Measurements from ENCODE around the gene SNTG2. TPM values are rescaled to one million over a fixed set of nuclear protein-coding genes. Genes with fewer than 3 reads are reported as not detected.

SNTG2 gene
- total RNA-seq, 1 experiment from 2014 or later = 20.5 TPM

DNA sequence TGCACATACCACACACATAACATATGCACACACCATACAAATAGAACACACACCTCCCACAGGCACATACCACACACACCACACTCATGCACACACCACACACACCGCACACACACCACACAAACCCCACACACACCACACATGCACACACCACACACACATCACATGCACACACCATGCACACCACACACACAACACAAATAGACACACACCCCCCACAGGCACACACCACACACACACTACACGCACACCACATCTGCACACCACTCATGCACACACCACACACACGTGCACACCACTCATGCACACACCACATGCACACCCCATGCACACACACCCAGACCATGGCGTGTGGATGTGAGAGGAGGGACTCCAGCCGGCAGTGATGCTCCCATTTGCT is 300.9 kb downstream of the SNTG2 start:
- no peaks in the 10 kb centered on the region; the same call in 1 of the 2 replicates for H3K36me3 Mint-ChIP-seq
- no peaks in the 10 kb centered on the region for H3K27me3 Mint-ChIP-seq (ENCODE audit: low read depth)
- H3K4me1 Mint-ChIP-seq = no peaks in the 10 kb centered on the region
- ChIA-PET POLR2A (no interaction called here), CTCF (no interaction called here)
- H3K9me3 Mint-ChIP-seq = no peaks in the 10 kb centered on the region
- DNase-seq (ENCODE audit: low spot score) (no peak), ATAC-seq (no peak)
- no peak overlapping the region; the same call in 1 of the 2 replicates for H3K27ac Mint-ChIP-seq
- no peak overlapping the region for H3K4me3 Mint-ChIP-seq
- TF ChIP-seq, protein P1, sequence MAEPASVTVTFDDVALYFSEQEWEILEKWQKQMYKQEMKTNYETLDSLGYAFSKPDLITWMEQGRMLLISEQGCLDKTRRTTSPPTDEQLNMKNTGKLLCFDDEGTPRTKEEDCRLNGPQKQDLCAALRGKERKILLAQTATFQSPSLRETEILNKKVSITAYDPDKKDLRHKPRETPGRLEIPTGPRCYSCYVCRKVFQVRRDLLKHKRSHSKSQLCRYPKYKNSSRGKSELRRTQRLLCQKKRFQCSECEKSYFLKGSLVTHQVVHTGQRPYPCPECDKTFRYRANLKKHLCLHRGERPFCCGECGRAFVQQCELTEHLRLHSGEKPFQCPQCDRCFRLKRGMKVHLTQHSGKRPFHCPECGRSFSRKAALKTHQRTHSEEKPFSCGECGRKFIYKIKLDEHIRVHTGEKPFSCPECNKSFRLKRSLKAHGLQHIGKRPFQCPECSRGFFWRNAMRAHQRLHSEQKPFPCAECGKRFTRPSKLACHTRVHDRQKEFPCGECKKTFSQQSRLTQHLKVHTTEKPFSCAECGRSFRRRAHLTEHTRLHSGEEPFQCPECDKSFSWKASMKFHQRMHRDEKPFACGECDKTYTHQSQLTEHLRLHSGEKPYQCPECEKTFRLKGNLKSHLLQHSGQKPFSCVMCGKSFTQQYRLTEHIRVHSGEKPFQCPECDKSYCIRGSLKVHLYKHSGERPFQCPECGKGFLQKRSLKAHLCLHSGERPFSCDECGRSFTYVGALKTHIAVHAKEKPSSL (CRISPR knock-in tag; conservative IDR thresholded peaks at IDR 0.05) = no peak
- TF ChIP-seq, protein P2, sequence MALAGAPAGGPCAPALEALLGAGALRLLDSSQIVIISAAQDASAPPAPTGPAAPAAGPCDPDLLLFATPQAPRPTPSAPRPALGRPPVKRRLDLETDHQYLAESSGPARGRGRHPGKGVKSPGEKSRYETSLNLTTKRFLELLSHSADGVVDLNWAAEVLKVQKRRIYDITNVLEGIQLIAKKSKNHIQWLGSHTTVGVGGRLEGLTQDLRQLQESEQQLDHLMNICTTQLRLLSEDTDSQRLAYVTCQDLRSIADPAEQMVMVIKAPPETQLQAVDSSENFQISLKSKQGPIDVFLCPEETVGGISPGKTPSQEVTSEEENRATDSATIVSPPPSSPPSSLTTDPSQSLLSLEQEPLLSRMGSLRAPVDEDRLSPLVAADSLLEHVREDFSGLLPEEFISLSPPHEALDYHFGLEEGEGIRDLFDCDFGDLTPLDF (CRISPR knock-in tag; IDR thresholded peaks at IDR 0.05) = no peak
- no peak for TF ChIP-seq NFATC4 (CRISPR knock-in tag; IDR thresholded peaks at IDR 0.05)
- TF ChIP-seq, protein P3, sequence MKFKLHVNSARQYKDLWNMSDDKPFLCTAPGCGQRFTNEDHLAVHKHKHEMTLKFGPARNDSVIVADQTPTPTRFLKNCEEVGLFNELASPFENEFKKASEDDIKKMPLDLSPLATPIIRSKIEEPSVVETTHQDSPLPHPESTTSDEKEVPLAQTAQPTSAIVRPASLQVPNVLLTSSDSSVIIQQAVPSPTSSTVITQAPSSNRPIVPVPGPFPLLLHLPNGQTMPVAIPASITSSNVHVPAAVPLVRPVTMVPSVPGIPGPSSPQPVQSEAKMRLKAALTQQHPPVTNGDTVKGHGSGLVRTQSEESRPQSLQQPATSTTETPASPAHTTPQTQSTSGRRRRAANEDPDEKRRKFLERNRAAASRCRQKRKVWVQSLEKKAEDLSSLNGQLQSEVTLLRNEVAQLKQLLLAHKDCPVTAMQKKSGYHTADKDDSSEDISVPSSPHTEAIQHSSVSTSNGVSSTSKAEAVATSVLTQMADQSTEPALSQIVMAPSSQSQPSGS (CRISPR knock-in tag; IDR thresholded peaks at IDR 0.05; ENCODE audit: borderline replicate concordance, low read depth) = no peak
- TF ChIP-seq, protein P4, sequence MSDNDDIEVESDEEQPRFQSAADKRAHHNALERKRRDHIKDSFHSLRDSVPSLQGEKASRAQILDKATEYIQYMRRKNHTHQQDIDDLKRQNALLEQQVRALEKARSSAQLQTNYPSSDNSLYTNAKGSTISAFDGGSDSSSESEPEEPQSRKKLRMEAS (CRISPR knock-in tag; IDR thresholded peaks at IDR 0.05) = no peak
- TF ChIP-seq, protein P5, sequence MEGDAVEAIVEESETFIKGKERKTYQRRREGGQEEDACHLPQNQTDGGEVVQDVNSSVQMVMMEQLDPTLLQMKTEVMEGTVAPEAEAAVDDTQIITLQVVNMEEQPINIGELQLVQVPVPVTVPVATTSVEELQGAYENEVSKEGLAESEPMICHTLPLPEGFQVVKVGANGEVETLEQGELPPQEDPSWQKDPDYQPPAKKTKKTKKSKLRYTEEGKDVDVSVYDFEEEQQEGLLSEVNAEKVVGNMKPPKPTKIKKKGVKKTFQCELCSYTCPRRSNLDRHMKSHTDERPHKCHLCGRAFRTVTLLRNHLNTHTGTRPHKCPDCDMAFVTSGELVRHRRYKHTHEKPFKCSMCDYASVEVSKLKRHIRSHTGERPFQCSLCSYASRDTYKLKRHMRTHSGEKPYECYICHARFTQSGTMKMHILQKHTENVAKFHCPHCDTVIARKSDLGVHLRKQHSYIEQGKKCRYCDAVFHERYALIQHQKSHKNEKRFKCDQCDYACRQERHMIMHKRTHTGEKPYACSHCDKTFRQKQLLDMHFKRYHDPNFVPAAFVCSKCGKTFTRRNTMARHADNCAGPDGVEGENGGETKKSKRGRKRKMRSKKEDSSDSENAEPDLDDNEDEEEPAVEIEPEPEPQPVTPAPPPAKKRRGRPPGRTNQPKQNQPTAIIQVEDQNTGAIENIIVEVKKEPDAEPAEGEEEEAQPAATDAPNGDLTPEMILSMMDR (IDR thresholded peaks at IDR 0.05) = no peak
- TF ChIP-seq ZNF232 (CRISPR knock-in tag; IDR thresholded peaks at IDR 0.05) = no peak
- no peak for TF ChIP-seq ZNF138 (CRISPR knock-in tag; conservative IDR thresholded peaks at IDR 0.05)
- TF ChIP-seq, protein P6, sequence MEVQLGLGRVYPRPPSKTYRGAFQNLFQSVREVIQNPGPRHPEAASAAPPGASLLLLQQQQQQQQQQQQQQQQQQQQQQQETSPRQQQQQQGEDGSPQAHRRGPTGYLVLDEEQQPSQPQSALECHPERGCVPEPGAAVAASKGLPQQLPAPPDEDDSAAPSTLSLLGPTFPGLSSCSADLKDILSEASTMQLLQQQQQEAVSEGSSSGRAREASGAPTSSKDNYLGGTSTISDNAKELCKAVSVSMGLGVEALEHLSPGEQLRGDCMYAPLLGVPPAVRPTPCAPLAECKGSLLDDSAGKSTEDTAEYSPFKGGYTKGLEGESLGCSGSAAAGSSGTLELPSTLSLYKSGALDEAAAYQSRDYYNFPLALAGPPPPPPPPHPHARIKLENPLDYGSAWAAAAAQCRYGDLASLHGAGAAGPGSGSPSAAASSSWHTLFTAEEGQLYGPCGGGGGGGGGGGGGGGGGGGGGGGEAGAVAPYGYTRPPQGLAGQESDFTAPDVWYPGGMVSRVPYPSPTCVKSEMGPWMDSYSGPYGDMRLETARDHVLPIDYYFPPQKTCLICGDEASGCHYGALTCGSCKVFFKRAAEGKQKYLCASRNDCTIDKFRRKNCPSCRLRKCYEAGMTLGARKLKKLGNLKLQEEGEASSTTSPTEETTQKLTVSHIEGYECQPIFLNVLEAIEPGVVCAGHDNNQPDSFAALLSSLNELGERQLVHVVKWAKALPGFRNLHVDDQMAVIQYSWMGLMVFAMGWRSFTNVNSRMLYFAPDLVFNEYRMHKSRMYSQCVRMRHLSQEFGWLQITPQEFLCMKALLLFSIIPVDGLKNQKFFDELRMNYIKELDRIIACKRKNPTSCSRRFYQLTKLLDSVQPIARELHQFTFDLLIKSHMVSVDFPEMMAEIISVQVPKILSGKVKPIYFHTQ (CRISPR knock-in tag; IDR thresholded peaks at IDR 0.05) = no peak

DNA sequence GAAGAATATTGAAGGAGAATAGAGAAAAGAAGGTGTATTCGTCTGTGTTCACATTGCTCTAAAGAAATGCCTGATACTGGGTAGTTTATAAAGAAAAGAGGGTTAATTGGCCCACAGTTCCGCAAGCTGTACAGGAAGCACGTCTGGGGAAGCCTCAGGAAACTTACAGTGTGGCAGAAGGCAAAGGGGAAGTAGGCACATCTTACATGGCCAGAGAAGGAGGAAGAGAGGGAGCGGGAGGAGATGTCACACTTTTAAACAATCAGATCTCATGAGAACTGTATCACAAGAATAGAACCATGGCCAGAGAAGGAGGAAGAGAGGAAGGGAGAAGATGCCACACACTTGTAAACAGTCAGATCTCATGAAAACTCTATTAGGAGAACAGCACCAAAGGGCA is 303.0 kb downstream of the SNTG2 start:
- ChIA-PET POLR2A (no interaction called here), CTCF (no interaction called here)
- no peak overlapping the region for H3K27ac Mint-ChIP-seq
- DNase-seq (ENCODE audit: low spot score) (no peak), ATAC-seq (no peak)
- no peak overlapping the region for H3K4me3 Mint-ChIP-seq
- no peaks in the 10 kb centered on the region; the same call in 1 of the 2 replicates for H3K36me3 Mint-ChIP-seq
- no peaks in the 10 kb centered on the region for H3K27me3 Mint-ChIP-seq (ENCODE audit: low read depth)
- no peaks in the 10 kb centered on the region for H3K4me1 Mint-ChIP-seq
- TF ChIP-seq IRF2 (CRISPR knock-in tag; IDR thresholded peaks at IDR 0.05; ENCODE audit: borderline replicate concordance, low read depth) = no peak
- TF ChIP-seq, protein P7, sequence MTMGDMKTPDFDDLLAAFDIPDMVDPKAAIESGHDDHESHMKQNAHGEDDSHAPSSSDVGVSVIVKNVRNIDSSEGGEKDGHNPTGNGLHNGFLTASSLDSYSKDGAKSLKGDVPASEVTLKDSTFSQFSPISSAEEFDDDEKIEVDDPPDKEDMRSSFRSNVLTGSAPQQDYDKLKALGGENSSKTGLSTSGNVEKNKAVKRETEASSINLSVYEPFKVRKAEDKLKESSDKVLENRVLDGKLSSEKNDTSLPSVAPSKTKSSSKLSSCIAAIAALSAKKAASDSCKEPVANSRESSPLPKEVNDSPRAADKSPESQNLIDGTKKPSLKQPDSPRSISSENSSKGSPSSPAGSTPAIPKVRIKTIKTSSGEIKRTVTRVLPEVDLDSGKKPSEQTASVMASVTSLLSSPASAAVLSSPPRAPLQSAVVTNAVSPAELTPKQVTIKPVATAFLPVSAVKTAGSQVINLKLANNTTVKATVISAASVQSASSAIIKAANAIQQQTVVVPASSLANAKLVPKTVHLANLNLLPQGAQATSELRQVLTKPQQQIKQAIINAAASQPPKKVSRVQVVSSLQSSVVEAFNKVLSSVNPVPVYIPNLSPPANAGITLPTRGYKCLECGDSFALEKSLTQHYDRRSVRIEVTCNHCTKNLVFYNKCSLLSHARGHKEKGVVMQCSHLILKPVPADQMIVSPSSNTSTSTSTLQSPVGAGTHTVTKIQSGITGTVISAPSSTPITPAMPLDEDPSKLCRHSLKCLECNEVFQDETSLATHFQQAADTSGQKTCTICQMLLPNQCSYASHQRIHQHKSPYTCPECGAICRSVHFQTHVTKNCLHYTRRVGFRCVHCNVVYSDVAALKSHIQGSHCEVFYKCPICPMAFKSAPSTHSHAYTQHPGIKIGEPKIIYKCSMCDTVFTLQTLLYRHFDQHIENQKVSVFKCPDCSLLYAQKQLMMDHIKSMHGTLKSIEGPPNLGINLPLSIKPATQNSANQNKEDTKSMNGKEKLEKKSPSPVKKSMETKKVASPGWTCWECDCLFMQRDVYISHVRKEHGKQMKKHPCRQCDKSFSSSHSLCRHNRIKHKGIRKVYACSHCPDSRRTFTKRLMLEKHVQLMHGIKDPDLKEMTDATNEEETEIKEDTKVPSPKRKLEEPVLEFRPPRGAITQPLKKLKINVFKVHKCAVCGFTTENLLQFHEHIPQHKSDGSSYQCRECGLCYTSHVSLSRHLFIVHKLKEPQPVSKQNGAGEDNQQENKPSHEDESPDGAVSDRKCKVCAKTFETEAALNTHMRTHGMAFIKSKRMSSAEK (CRISPR knock-in tag; IDR thresholded peaks at IDR 0.05; ENCODE audit: borderline replicate concordance) = no peak
- TF ChIP-seq PRRX2 (CRISPR knock-in tag; IDR thresholded peaks at IDR 0.05) = no peak
- no peak for TF ChIP-seq TEAD4 (CRISPR knock-in tag; IDR thresholded peaks at IDR 0.05)
- TF ChIP-seq, protein P6 (CRISPR knock-in tag; IDR thresholded peaks at IDR 0.05) = no peak
- TF ChIP-seq ATF1 (CRISPR knock-in tag; IDR thresholded peaks at IDR 0.05) = no peak
- TF ChIP-seq ZNF232 (CRISPR knock-in tag; IDR thresholded peaks at IDR 0.05) = no peak
- TF ChIP-seq, protein P2 (CRISPR knock-in tag; IDR thresholded peaks at IDR 0.05) = no peak
- no peaks in the 10 kb centered on the region for H3K9me3 Mint-ChIP-seq
